CD4-positive, alpha-beta T cell treated with Interleukin-17A for 4 hours (primary cell): ENCODE measurements around the gene NQO2.
"Not testable (repeated sequence)": the region's sequence is repeated elsewhere in the genome, so short reads cannot be mapped to it uniquely, and the experiment has no call there.

Source experiments
- DNase-seq: peaks from one replicate; pipeline ENCODE4 v3.0.0-alpha.2; 2020; ENCODE audit warnings: mixed read lengths

NQO2 gene

GRCh38 chr6:2990248-2990931 lies 9.3 kb upstream of the NQO2 start:
- peak; percentile 53 for DNase-seq

GRCh38 chr6:2990932-2991506 lies 8.7 kb upstream of the NQO2 start:
- peak; percentile 26 for DNase-seq

DNA sequence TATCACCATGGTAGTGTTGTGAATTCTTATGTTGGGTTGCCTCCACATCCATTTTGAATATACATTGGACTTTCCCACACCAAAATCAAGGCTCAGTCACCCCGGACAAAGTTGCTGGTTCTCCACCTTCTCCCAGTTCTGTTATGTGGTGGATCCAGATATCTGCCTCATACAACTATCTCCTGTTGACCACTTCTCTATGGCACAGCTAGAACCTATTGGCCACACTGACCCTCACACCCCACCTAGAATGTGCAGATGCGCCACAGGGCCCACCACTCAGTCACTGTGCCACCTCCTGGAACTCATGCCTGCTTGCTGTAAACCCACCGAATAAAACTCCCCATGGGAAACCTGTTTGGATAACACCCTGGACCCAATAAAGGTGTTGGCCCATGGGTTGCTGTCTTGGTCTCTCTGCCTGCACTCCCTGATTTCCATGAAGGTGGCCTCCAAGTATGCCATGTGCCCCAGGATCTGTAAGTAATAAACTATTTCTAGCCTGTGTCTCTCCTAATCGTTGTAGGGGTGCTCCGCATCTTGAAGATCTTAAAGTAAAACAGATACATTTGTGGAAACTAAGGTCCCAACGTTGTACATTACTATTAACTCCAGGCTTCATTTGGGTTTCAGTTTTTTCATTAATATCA lies 7.2 kb upstream of the NQO2 start:
- no peak for DNase-seq

- DNase-seq = no peak
Observed at GRCh38 chr6:2993755-2994317, 5.9 kb upstream of the NQO2 start.

GRCh38 chr6:2998249-2998997 lies 1.3 kb upstream of the NQO2 start:
- peak; percentile 33 for DNase-seq

GRCh38 chr6:2998998-2999617 lies 586 bp upstream of the NQO2 start:
- no peak for DNase-seq

- no peak for DNase-seq
Observed at GRCh38 chr6:3001146-3001772, 1.6 kb downstream of the NQO2 start.

- no peak for DNase-seq
Observed at GRCh38 chr6:3001773-3002293, 2.1 kb downstream of the NQO2 start.

DNA sequence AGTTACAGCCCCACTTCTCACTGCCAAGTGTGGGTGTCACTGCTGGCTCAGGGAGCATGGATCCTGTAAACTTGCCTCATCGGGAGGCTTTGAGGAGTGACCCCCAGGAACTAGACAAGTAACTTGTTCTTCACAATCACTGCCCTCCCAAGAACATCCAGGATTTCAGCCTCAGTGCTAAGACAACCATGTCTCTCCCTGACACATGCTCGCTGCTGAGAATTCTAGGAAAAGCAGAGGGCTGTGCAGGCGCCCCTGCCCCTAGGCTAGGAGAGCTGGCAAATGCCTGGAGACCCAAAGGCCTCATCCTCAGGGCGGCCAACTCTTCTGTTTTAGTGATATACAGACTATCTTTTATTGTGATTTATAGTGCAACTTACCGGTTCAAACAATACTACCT lies 3.5 kb downstream of the NQO2 start:
- DNase-seq = not testable (repeated sequence)

GRCh38 chr6:3005077-3005476 lies 5.4 kb downstream of the NQO2 start:
- no peak for DNase-seq

DNA sequence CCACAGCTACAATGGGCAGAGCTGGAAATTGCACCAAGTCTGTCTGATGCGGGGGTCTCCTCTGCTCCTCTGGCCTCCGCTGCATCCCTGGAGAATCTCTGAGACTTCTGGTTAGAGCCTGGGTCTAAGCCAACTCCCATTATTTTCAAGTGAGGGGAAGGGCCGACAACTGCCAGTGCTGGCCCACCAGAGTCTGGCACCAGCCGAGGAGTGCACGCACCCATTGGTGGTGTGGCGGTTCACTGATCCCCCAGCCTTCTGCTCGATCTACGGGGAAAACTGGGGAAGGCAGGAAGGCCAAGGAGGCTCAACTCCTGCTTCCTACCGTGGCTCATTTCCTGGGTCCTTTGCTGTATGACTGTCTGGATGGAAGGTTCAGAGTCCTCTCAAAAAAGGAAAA lies 6.2 kb downstream of the NQO2 start:
- no peak for DNase-seq

DNA sequence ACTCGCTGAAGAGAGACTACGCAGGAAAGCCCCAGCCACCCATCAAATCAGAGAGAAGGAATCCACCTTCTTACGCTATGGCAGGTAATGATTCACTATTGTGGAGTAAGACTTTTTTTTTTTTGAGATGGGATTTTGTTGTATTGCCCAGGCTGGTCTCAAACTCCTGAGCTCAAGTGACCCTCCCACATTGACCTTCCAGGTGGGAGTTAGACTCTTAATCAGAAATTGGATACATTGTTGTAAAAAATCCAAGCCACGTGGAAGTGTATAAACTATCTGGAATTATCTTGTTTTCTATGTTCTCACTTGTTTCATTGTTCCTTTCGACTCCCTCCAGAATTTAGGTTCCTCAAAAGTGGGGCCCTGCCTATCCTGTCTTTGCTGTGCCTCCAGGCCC lies 6.8 kb downstream of the NQO2 start:
- no peak for DNase-seq

DNA sequence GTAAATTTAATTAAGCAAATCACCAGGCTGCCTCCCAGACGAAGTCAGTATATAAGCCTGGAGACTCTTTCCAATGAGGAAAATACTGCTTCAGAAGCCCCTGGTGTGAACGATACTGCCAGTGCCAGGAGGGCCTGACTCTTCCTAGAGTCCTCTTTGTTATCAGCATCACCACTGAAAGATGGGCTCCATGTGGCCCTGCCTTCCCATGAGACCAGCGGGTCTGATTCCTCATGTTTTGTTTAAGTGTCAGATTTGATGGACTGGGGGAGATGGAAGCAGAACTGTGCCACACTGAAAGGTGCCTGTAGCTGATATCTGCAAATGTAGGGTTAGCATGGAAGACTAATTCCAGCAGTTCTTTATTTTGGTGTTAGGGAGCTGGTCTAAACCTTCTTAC lies 7.9 kb downstream of the NQO2 start:
- no peak for DNase-seq

GRCh38 chr6:3008712-3009265 lies 9.1 kb downstream of the NQO2 start:
- DNase-seq = not testable (repeated sequence)

DNA sequence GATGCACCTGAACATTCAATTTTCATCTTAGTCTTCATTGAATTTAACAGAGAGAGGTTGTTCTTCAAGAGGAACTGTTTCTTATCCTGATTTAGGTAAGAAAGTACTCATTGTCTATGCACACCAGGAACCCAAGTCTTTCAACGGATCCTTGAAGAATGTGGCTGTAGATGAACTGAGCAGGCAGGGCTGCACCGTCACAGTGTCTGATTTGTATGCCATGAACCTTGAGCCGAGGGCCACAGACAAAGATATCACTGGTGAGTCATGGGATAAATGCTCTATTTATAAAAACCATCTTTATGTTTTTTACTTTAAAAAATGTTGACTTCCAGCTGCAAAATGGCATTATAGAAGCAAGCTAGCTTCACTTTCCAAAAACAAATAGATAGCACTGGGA lies 10.2 kb downstream of the NQO2 start:
- no peak for DNase-seq

DNA sequence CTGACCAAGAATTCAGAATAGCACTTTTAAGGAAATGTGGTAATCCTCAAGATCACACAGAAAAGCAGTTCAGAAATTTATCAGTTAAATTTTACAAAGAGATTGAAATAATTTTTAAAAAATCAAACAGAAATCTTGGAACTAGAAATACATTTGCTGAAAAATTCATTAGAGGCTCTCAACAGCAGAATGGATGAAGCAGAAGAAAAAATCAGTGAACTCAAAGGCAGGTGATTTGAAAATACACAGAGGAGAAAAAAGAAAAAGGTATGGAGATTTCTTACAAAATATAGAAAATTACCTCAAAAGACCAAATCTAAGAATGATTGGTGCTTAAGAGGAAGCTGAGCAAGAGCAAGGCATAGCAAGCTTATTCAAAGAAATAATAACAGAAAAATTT lies 11.5 kb downstream of the NQO2 start:
- no peak for DNase-seq

DNA sequence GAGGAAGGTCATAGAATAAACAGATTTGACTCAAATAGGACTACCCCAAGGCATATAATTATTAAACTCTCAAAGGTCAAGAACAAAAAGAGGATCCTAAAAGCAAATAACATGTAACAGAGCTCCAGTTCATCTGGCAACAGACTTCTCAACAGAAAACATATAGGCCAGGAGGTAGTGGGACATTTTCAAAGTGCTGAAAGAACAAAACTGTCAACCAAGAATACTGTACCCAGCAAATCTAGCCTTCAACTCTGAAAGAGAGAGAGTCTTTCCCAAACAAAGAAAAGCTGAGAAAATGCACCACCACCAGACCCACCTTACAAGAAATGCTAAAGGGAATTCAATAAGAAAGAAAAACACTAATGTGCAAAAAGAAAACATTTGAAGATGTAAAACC lies 11.9 kb downstream of the NQO2 start:
- no peak for DNase-seq

DNA sequence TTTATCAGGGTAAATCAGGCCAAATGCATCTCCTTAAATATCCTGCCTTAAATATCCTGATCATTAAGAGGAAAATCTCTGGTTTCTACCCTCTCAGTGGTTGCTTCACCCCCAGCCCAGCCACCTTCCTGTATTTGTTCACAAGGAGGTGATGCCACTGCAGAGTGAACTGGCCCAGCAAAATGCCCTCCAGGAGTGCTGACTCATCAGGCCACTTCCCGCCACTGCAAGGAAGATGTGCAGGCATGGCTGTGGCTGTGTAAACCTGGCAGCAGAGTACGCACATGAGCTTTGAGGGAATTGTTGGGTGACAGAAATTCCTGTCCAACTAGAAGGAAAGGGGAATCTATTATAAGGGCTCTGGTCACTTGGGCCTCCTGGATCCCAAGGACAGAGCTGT lies 13.8 kb downstream of the NQO2 start:
- DNase-seq = peak; percentile 39

DNA sequence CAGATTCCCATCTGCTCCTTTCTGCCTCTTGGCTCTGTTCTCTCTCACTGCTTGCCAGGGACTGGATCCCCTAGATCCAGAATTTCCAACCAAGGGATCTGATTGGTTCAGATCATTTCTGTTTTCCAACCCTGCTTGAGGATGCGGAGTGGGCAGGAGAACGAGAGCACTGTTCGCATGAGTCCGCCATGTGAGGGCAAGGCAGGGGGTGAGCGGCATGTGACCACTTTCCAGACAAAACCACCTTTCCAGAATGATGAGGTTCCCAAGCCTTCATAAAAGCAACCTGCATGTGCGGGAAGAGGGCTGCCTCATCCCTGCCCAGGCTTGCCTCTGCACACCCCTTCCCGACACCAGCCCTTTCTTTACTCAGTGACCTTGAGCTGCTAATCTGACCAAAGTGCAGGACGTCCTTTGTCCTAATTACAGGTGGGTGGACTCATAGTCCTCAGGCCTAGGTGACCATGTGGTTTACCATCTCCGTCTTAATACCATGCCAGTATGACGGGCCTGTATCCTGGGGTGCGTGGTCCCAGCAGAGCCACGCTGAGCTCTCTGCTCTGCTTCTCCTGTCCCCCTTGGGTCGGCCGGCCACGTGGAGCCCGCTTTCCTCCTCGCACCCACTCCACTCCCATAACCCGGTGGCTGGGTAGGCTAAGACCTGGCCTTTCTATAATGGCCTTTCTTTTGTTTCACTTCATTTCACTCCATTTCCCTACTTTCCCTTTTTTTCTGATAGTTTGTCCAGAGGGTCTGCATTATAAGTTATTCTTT lies 14.4 kb downstream of the NQO2 start:
- no peak for DNase-seq

DNA sequence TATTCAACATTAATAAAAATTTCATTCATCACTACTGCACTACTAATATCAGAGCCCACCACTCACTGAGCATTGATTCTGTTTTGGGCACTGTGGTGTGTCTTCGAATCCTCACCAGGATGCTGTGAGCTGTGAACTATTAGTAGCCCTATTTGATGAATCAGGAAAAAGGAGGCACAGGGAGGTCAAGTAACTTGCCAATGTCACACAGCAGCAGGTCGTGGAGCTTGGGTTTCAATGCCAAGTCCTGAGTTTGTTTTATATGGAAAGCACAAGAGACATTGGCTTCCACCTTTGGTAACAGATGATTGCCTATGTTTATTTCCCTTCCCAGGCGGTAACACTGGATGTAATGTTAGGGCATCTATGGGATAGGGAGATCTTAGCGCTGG lies 15.0 kb downstream of the NQO2 start:
- DNase-seq = no peak

- DNase-seq = no peak
Observed at GRCh38 chr6:3015144-3015543, 15.4 kb downstream of the NQO2 start.
